Pancreas (tissue), 10 donors: ENCODE data around the gene PIGZ. TPM values are rescaled to one million over a fixed set of nuclear protein-coding genes. Genes with fewer than 3 reads are reported as not detected.

Source experiments
- ATAC-seq, 4 donors: fragments of 200-7000 bp; cut with Tn5 transposase; one replicate each; pipeline versions ENCODE4 v1.8.0 to v1.9.1; 2020; ENCODE audit warnings: mild to moderate bottlenecking in 4 of 4, moderate library complexity in 4 of 4
- DNase-seq, 6 donors: peaks; one replicate each; pipeline ENCODE4 v3.0.0-alpha.2; 2020
- FAIRE-seq: peaks from 2 replicates; lab custom pipeline; 2012; peaks lifted over from hg19 to GRCh38; lab: Jason Lieb, UNC
- H3K27ac ChIP-seq, 4 donors: fragments of 200-600 bp; sonication (generic); 1 replicate in 3 of 4; 2 replicates in 1 of 4; pipeline versions ENCODE4 v1.5.0 to v1.8.0; 2020
- H3K27me3 ChIP-seq, 4 donors: fragments of 200-600 bp; one replicate each; pipeline ENCODE4 v1.8.0; 2021
- H3K36me3 ChIP-seq, 3 donors: fragments of 200-600 bp; sonication (generic) in 1 of 3; one replicate each; pipeline versions ENCODE4 v1.5.0 to v1.8.0; 2020 to 2021
- H3K4me1 ChIP-seq, 3 donors: fragments of 200-600 bp; one replicate each; pipeline ENCODE4 v1.8.0; 2021
- H3K4me3 ChIP-seq, 4 donors: fragments of 200-600 bp; sonication (generic) in 2 of 4; one replicate each; pipeline versions ENCODE4 v1.5.0 to v1.8.0; 2020 to 2021
- H3K9me3 ChIP-seq, 4 donors: fragments of 200-600 bp; one replicate each; pipeline ENCODE4 v1.8.0; 2021
- CTCF ChIP-seq, 4 donors: fragments of 200-600 bp; sonication (generic) in 3 of 4; IDR thresholded peaks; one replicate each; pipeline versions ENCODE4 v1.5.0 to v1.8.0; 2021; ENCODE audit warnings: antibody characterized with exemption in 4 of 4
- WGBS, 2 donors: extraction: QIAGEN DNeasy Blood & Tissue Kit; methylation state at CpG; one replicate each; pipeline ENCODE4 v1.1.7; 2013; 5-methylcytosine and 5-hydroxymethylcytosine counted together
- intact Hi-C, 3 donors: fragments of 100-400 bp; cut with DNase I; formaldehyde crosslinking; loops; one replicate each; pipeline versions ENCODE4 v1.11.1 to v1.14.2; 2022
- polyA plus RNA-seq, 2 donors: library from polyadenylated mRNA; stranded (reverse); fragments of 200-250 nt; gene quantifications; one replicate each; pipeline ENCODE4 v1.2.3, GENCODE V29; 2013
- total RNA-seq, 6 donors: library from RNA; stranded (reverse); fragmentation: NEBNext Ultra II Directional in 4 of 6; extraction: Animal tissue kit (Norgen Biotek cat#: 25700) in 4 of 6; gene quantifications; one replicate each; pipeline versions ENCODE4 v1.2.1 to v1.2.4, GENCODE V29; 2021 to 2023
- donor health status: healthy with polysubstance abuse.
- donor health status: DM: no; HTN: no; CAD: no; lungs with moderate emphysema.
- donor health status: DM: no; HTN: no; CAD: no.
- donor health status: control.
- donor health status: control.
- donor health status: Bipolar disorder and iron deficiency.
- donor health status: DM: yes; HTN: yes; CAD: no.
- donor health status: DM: no; HTN: no; CAD: no.
- donor health status: DM: no; HTN: no; CAD: no.
- donor health status: DM: yes; HTN: yes; CAD: no.

The PIGZ gene
- total and polyA plus RNA-seq, 8 donors: 1.3 to 3.8 (median 2.1) TPM

GRCh38 chr3:196938124-196938523 lies 30.5 kb downstream of the PIGZ start:
- DNase-seq: no peak
- H3K4me1 ChIP-seq: peaks cover 5 to 11% (median 8%) of the 10 kb centered on the region in 3 donors
- FAIRE-seq: no peak
- no peak for ATAC-seq
- TF ChIP-seq CTCF (IDR thresholded peaks at IDR 0.05): no peak
- no peak overlapping the region for H3K27ac ChIP-seq
- intact Hi-C loops: no loop called here
- H3K27me3 ChIP-seq: no peaks in the 10 kb centered on the region
- H3K9me3 ChIP-seq: no peaks in the 10 kb centered on the region
- peaks cover 3 to 42% (median 21%) of the 10 kb centered on the region in 3 donors for H3K36me3 ChIP-seq
- H3K4me3 ChIP-seq: no peak overlapping the region
- 86 to 92% methylated on average over 2 of the region's 2 CpGs for WGBS, 2 donors

GRCh38 chr3:196936288-196936687 lies 32.3 kb downstream of the PIGZ start:
- H3K27me3 ChIP-seq: no peaks in the 10 kb centered on the region
- FAIRE-seq: no peak
- no peak for ATAC-seq
- no peak overlapping the region for H3K27ac ChIP-seq
- no peak for DNase-seq
- WGBS, 2 donors: 84 to 95% methylated on average over 3 of the region's 3 CpGs
- no peaks in the 10 kb centered on the region for H3K9me3 ChIP-seq
- peaks cover 3 to 54% (median 25%) of the 10 kb centered on the region in 3 donors for H3K36me3 ChIP-seq
- peaks cover 5 to 9% (median 7%) of the 10 kb centered on the region in 3 donors for H3K4me1 ChIP-seq
- TF ChIP-seq CTCF (IDR thresholded peaks at IDR 0.05): no peak
- intact Hi-C loops: no loop called here
- H3K4me3 ChIP-seq: no peak overlapping the region

GRCh38 chr3:196932600-196932999 lies 36.0 kb downstream of the PIGZ start:
- no peak for FAIRE-seq
- no peak for DNase-seq
- ATAC-seq: no peak
- 92 to 96% methylated on average over 3 of the region's 3 CpGs for WGBS, 2 donors
- no peaks in the 10 kb centered on the region for H3K9me3 ChIP-seq
- intact Hi-C loops: no loop called here
- TF ChIP-seq CTCF (IDR thresholded peaks at IDR 0.05): no peak
- no peak overlapping the region for H3K4me3 ChIP-seq
- peaks cover 0 to 56% (median 22%) of the 10 kb centered on the region in 3 donors for H3K36me3 ChIP-seq
- H3K4me1 ChIP-seq: no peaks in the 10 kb centered on the region
- H3K27me3 ChIP-seq: no peaks in the 10 kb centered on the region
- no peak overlapping the region for H3K27ac ChIP-seq

GRCh38 chr3:196931828-196932587 lies 36.6 kb downstream of the PIGZ start:
- no peak overlapping the region for H3K4me3 ChIP-seq
- TF ChIP-seq CTCF (IDR thresholded peaks at IDR 0.05): no peak
- WGBS, 2 donors: 87 to 92% methylated on average over 12 of the region's 12 CpGs
- no peaks in the 10 kb centered on the region for H3K4me1 ChIP-seq
- no peaks in the 10 kb centered on the region for H3K27me3 ChIP-seq
- ATAC-seq (no peak), FAIRE-seq (no peak), DNase-seq (no peak)
- peaks cover 0 to 50% (median 18%) of the 10 kb centered on the region in 3 donors for H3K36me3 ChIP-seq
- H3K27ac ChIP-seq: no peak overlapping the region
- intact Hi-C loops: no loop called here
- no peaks in the 10 kb centered on the region for H3K9me3 ChIP-seq

- no peaks in the 10 kb centered on the region for H3K27me3 ChIP-seq
- H3K9me3 ChIP-seq: no peaks in the 10 kb centered on the region
- no peaks in the 10 kb centered on the region for H3K4me1 ChIP-seq
- DNase-seq: no peak
- 94 to 95% methylated on average over 4 of the region's 4 CpGs for WGBS, 2 donors
- no peak overlapping the region for H3K27ac ChIP-seq
- H3K36me3 ChIP-seq: peaks cover 0 to 44% (median 10%) of the 10 kb centered on the region in 3 donors
- no peak for ATAC-seq
- no peak for TF ChIP-seq CTCF (IDR thresholded peaks at IDR 0.05)
- intact Hi-C loops: no loop called here
- FAIRE-seq: no peak
- H3K4me3 ChIP-seq: no peak overlapping the region
Measured at GRCh38 chr3:196931157-196931556, 37.5 kb downstream of the PIGZ start.
